ENCODE data around the gene LHX3. TPM values are rescaled to one million over a fixed set of nuclear protein-coding genes. Genes with fewer than 3 reads are reported as not detected.

LHX3 gene
- total RNA-seq, 3 donors from 2014 or later, result not detected

- intact Hi-C loops (cut with DNase I; ENCODE audit: low total_unique reads), result no loop called here
- H3K27me3 ChIP-seq, result peaks cover 5 to 94% of the 10 kb centered on the region in 2 donors
Observed at GRCh38 chr9:136189394-136190236, 15.3 kb downstream of the LHX3 start.

GRCh38 chr9:136187683-136188586, 17.0 kb downstream of the LHX3 start:
- no peak for TF ChIP-seq CTCF (IDR thresholded peaks at IDR 0.05)
- H3K36me3 ChIP-seq, result no peaks in the 10 kb centered on the region
- H3K4me1 ChIP-seq, result no peaks in the 10 kb centered on the region
- no peak overlapping the region for H3K27ac ChIP-seq
- no peaks in the 10 kb centered on the region for H3K9me3 ChIP-seq
- H3K4me3 ChIP-seq, result no peak overlapping the region
- H3K27me3 ChIP-seq, result peaks cover 0 to 87% of the 10 kb centered on the region in 2 donors
- intact Hi-C loops (cut with DNase I; ENCODE audit: low total_unique reads), result no loop called here
- no peak for DNase-seq (ENCODE audit: low spot score in 2 of 2)

More at GRCh38 chr9:136189394-136190236, 15.3 kb downstream of the LHX3 start:
- Histone ChIP-seq H3K27ac (no peak overlapping the region), H3K4me3 (no peak overlapping the region), H3K9me3 (no peaks in the 10 kb centered on the region), H3K36me3 (no peaks in the 10 kb centered on the region), H3K4me1 (no peaks in the 10 kb centered on the region)
- no peak for DNase-seq (ENCODE audit: low spot score in 2 of 2)
- no peak for TF ChIP-seq POLR2AphosphoS5 (IDR thresholded peaks at IDR 0.05)
- no peak for TF ChIP-seq POLR2A (IDR thresholded peaks at IDR 0.05)
- no peak for TF ChIP-seq CTCF (IDR thresholded peaks at IDR 0.05)

GRCh38 chr9:136187197-136187596, 17.7 kb downstream of the LHX3 start:
- H3K27ac ChIP-seq, result no peak overlapping the region
- intact Hi-C loops (cut with DNase I; ENCODE audit: low total_unique reads), result no loop called here
- H3K4me3 ChIP-seq, result no peak overlapping the region
- no peaks in the 10 kb centered on the region for H3K4me1 ChIP-seq
- H3K27me3 ChIP-seq, result peaks cover 0 to 85% of the 10 kb centered on the region in 2 donors
- H3K9me3 ChIP-seq, result no peaks in the 10 kb centered on the region
- no peak for DNase-seq (ENCODE audit: low spot score in 2 of 2)
- TF ChIP-seq POLR2AphosphoS5 (IDR thresholded peaks at IDR 0.05) (no peak), POLR2A (IDR thresholded peaks at IDR 0.05) (no peak), CTCF (IDR thresholded peaks at IDR 0.05) (no peak)
- no peaks in the 10 kb centered on the region for H3K36me3 ChIP-seq

- Histone ChIP-seq H3K9me3 (no peaks in the 10 kb centered on the region), H3K4me3 (no peak overlapping the region), H3K27ac (no peak overlapping the region), H3K36me3 (no peaks in the 10 kb centered on the region), H3K4me1 (no peaks in the 10 kb centered on the region), H3K27me3 (peaks cover 0 to 78% of the 10 kb centered on the region in 2 donors)
- intact Hi-C loops (cut with DNase I; ENCODE audit: low total_unique reads), result no loop called here
- no peak for TF ChIP-seq POLR2A (IDR thresholded peaks at IDR 0.05)
- no peak for TF ChIP-seq POLR2AphosphoS5 (IDR thresholded peaks at IDR 0.05)
- no peak for TF ChIP-seq CTCF (IDR thresholded peaks at IDR 0.05)
- no peak for DNase-seq (ENCODE audit: low spot score in 2 of 2)
Observed at GRCh38 chr9:136186386-136186785, 18.5 kb downstream of the LHX3 start.

All from breast epithelium (tissue), 4 donors.